Germinal center (tissue), 1 donor: ENCODE data around the gene ACOX3.
"Not testable (repeated sequence)": the region's sequence is repeated elsewhere in the genome, so short reads cannot be mapped to it uniquely, and the experiment has no call there.

Experiments
- DNase-seq: peaks from one replicate; pipeline ENCODE4 v3.0.0; 2012; ENCODE audit warnings: mixed read lengths, low spot score

The ACOX3 gene

GRCh38 chr4:8350841-8351461 is 89.6 kb downstream of the ACOX3 start:
- DNase-seq: no peak

DNA sequence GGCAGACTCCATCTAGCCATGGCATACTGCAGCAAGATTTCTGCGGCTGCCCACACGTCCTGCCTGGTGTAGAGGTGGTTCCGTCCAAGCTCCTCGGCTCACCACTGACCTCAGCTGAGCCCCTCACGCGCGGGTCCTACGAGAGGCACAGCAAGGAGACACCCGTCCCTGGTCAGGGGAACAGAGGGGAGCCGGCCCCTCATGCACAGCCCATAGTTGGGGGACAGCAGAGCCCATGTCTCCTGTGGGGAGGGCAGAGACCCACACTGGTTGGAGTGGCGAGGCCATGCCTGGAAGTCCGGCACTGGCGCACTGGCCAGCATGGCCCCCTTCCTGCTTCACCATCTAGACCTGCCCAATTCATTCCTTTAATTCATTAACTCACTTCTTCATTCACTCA is 90.2 kb downstream of the ACOX3 start:
- DNase-seq: no peak

DNA sequence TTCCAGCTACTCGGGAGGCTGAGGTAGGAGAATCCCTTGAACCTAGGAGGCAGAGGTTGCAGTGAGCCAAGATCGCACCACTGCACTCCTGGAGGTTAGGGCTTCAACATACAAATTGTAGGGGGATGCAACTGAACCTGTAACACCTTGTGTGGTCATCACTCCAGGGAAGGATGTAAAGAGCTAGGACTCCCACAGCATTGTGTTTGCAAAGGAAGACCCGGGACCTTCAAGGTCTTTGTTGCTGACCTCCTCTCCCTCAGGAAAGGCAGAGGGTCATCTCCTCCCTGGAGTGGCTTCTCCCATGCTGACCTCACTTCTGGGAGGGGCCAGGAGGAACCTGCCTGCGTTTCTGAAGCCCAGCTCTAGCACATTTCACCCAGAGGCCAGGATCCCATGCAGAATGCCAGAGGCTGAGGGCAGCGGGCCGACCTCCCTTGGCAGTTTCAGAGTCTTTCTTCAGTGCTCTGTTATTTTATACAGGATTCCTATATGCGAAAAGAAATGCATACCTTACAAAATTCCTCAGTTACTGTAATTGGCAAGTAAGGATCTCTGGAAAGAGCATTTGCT is 90.8 kb downstream of the ACOX3 start:
- DNase-seq: no peak

DNA sequence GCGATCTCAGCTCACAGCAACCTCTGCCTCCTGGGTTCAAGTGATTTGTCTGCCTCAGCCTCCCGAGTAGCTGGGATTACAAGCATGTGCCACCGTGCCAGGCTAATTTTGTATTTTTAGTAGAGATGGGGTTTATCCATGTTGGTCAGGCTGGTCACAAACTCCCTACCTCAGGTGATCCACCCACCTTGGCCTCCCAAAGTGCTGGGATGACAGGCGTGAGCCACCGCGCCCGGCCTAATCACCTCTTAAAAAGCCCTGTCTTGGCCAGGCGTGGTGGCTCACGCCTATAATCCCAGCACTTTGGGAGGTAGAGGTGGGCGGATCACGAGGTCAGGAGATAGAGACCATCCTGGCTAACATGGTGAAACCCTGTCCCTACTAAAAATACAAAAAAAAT is 91.3 kb downstream of the ACOX3 start:
- not testable (repeated sequence) for DNase-seq

GRCh38 chr4:8348071-8348470 is 92.5 kb downstream of the ACOX3 start:
- no peak for DNase-seq

DNA sequence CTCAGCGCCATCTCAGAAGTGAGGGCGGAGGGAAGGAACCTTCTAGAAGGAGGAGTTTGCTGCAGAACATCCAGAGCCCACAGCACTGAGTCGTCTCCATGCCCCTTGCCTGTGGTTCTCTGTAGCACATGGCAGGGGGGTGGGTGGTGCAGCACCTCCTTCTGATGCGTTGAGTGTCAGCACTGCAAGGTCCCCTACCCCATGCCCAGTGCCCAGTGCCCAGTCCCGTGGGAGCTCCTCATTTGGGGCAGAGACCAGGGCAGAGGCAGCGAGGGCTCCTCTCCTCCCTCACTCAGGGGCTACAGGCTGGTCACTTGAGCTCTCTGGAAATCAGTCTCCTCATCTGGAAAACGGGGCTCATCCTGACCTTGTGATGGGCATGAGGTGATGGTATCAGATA is 92.9 kb downstream of the ACOX3 start:
- DNase-seq: no peak

GRCh38 chr4:8346838-8347605 is 93.5 kb downstream of the ACOX3 start:
- DNase-seq: no peak

- DNase-seq: no peak
These were observed 94.3 kb downstream of the ACOX3 start for GRCh38 chr4:8345946-8346814.

GRCh38 chr4:8345053-8345945 is 95.2 kb downstream of the ACOX3 start:
- DNase-seq: no peak

DNA sequence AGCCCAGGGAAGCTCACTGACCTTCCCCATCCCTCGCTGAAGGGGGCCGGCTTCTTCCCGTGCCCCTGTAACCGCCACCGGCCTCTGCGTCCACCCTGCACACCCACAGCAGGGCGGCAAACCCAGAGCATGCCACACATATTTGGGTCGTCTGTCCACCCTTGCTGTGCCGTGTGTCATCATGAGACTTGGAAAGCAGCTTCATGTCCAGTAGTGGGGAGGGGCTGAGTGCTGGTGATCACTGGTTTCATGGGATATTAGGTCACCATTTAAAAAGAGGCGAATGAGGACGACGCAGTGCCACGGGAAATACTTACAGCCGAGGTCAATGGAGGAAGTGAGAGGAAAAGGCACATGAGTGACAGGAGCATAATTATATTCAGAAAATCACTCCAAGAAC is 96.1 kb downstream of the ACOX3 start:
- DNase-seq: no peak

- DNase-seq: no peak
These were observed 96.6 kb downstream of the ACOX3 start for GRCh38 chr4:8343967-8344331.

DNA sequence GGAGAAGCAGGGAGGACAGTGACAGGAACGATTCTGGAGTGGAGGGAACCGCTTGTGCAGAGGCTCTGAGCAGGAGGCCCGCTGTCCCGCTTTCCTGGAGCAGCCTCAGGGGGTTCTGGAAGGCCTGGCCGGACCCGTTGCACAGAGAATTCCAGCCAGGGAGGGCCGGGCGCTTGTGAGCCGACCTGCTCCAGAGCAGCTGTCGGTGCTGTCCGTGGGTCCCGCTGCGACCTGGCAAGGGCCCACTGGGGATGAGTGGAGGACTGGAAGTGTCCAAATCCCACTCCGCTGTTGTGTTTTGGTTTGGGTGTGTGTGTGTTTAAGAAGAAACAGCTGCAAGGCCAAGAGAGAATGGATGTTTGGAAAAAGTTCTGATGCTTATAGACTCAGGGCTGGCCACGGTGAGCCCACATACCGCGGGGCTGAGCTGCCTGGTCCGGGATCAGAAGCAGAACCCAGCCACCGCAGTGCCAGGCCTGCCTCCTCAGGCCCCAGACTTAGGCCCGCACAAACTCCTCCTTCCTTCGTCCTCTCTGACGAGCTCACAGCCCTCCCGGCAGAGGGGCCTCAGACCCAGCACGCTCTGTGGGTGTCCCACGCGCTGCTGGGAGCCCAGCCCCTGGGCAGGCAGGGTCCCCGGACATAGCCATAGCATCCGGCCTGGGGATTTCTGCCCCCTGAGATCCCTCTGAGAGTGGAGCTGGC is 97.1 kb downstream of the ACOX3 start:
- DNase-seq: no peak

DNA sequence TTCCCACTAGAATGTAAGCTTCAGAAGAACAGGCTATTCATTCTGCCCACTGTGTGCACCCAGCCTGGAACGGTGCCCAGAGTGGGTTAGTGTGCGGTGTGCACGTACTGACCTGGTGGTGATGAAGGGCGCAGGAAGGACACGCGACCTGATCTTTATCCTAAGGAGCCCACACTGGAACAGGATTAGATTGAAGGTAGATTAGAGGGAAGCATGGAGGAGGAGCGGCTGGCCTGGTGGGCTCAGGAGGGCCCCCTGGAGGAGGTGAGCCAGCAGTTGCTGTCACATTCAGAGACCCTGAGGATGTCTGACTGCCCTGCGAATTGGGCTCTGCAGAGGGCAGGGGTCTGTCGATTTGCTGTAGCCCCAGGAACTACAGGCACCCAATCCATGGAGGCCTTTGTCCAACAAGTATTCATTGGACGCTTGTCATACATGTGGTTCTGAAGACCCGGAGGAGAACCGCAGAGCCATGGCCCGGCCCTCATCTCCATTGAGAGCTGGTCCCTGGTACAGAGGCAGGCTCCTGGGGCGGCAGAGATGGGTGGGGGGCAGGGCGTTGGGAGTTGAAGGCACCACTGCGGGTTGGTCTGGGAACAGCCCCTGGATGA is 97.8 kb downstream of the ACOX3 start:
- DNase-seq: no peak

- no peak for DNase-seq
These were observed 98.8 kb downstream of the ACOX3 start for GRCh38 chr4:8341691-8342090.

- not testable (repeated sequence) for DNase-seq
These were observed 99.2 kb downstream of the ACOX3 start for GRCh38 chr4:8341281-8341680.

DNA sequence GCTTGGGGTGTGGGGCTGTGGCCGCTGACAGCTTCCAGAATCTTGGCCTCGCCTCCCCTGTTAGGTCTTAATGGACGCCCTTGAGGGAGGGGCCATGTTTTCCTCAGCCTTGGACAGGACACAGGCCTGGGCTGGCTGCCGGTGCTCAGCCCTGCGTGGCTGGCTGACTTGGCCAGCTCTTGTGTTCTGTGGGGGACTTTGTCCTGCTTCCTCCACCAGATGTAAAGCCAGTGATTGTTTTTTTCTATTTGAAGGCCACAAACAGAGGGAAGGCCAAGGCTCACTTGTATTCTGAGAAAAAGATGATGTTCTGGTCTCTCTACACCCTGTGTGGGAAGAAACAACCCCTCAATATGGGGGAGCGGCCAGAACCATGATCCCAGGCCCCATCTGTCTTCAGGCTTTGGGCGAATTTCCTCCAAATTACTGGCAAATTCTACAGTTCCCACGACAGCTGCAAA is 99.7 kb downstream of the ACOX3 start:
- DNase-seq: no peak

DNA sequence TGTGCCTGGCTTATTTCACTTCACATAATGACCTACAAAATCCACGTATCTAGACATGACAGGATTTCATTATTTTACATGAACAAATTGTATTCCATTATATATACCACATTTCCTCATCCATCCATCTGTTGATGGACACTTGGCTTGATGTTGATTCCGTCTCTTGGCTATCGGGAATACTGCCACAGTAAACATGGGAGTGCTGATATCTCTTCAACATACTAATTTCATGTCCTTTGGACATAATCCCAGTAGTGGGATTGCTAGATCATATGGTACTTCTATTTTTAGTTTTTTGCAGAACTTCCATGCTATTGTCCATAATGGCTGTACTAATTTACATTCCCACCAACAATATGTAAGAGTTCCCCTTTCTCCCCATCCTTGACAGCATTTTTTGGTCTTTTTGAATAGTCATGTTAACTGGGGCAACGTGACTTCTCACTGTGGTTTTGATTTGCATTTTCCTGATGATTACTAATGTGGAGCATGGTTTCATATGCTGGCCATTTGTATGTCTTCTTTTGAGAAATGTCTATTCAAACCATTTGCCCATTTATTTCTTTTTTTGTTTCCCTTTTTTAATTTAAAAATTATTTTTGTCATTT is 102.1 kb downstream of the ACOX3 start:
- DNase-seq: no peak

DNA sequence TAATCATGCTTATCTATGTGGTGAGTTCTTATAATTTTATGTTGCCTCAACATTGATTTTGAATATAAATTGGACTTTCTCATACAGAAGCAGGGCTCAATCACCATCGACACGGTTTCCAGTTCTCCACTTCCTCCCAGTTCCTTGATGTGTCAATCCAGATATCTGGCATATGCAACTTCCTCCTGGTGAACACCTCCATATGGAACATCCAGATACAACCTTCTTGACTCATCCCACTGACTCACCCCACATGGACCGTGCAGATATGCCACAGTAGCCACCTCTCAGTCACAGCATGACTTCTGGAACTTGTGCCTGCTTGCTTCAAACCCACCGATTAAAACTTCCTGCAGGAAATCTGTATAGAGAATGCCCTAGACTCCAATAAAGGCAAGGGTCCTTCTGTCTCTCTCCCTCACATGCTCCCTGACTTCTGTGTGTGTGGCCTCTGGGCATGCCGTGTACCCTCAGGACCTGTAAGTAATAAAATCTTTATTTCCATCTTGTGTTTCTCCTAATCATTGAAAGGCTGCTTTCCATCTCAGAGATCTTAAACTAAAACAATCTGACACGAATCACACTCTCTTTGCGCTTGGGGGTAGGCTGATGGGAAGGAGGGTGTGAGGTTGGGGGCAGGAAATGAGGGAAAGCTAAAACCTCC is 104.0 kb downstream of the ACOX3 start:
- no peak for DNase-seq

DNA sequence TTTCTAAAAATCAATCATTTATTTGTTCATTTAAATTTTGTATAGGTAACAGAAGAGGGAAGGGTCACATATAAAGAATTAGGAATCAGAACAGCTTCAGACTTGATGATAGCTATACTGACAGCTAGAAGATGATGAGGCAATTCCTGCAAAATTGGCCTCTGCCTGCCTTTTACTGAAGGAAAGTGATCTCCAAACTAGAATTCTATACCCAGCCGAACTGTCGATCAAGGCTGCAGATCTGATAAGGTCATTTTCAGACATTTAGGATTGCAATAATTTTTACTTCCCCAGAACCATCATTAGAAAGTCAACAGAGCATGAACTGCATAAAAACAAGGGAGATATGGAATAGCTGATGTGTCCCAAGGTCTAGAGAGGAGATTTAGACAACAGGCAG is 104.7 kb downstream of the ACOX3 start:
- DNase-seq: no peak
